NCI-H2227 treated with DMSO at 0.1 percent for 48 hours (cell line): ENCODE measurements around the gene C5AR1.
"Not testable (repeated sequence)": the region's sequence is repeated elsewhere in the genome, so short reads cannot be mapped to it uniquely, and the experiment has no call there.

Experiments
- DNase-seq: peaks from one replicate; lab custom pipeline; 2025; lab: John Stamatoyannopoulos, UW

C5AR1 gene

GRCh38 chr19:47331931-47332547 lies 22.4 kb downstream of the C5AR1 start, which contains the start of gene C5AR2:
C5AR2 (plus strand) TSS chr19:47332175; CDS start chr19:47340800, 8,625 bp downstream.
- DNase-seq, result no peak

GRCh38 chr19:47336765-47337718 lies 27.4 kb downstream of the C5AR1 start:
- DNase-seq, result not testable (repeated sequence)

- DNase-seq, result no peak
Measured at GRCh38 chr19:47339196-47339880, 29.7 kb downstream of the C5AR1 start.

- DNase-seq, result no peak
Measured at GRCh38 chr19:47340477-47341208, 31.0 kb downstream of the C5AR1 start.

- no peak for DNase-seq
Measured at GRCh38 chr19:47341734-47342133, 32.1 kb downstream of the C5AR1 start.

GRCh38 chr19:47343194-47343802 lies 33.6 kb downstream of the C5AR1 start:
- DNase-seq, result no peak

GRCh38 chr19:47344425-47344824 lies 34.8 kb downstream of the C5AR1 start:
- DNase-seq, result no peak

- not testable (repeated sequence) for DNase-seq
Measured at GRCh38 chr19:47346024-47346423, 36.4 kb downstream of the C5AR1 start.

GRCh38 chr19:47348819-47349795 lies 39.4 kb downstream of the C5AR1 start, which contains the start of gene DHX34:
DHX34 (plus strand) TSS chr19:47349315; CDS start chr19:47353031, 3,716 bp downstream.
- peak; percentile 97 for DNase-seq

- no peak for DNase-seq
Measured at GRCh38 chr19:47350630-47351029, 41.0 kb downstream of the C5AR1 start.

- no peak for DNase-seq
Measured at GRCh38 chr19:47351548-47351947, 41.9 kb downstream of the C5AR1 start.

GRCh38 chr19:47352095-47352494 lies 42.4 kb downstream of the C5AR1 start:
- DNase-seq, result no peak

- DNase-seq, result no peak
Measured at GRCh38 chr19:47353307-47353712, 43.6 kb downstream of the C5AR1 start.

- no peak for DNase-seq
Measured at GRCh38 chr19:47356900-47357299, 47.2 kb downstream of the C5AR1 start.

- DNase-seq, result no peak
Measured at GRCh38 chr19:47357788-47358680, 48.4 kb downstream of the C5AR1 start.

GRCh38 chr19:47358936-47359335 lies 49.3 kb downstream of the C5AR1 start:
- DNase-seq, result no peak

- no peak for DNase-seq
Measured at GRCh38 chr19:47362321-47362720, 52.7 kb downstream of the C5AR1 start.

GRCh38 chr19:47363758-47364531 lies 54.3 kb downstream of the C5AR1 start:
- DNase-seq, result no peak
